GM19452 (cell line): Measurements from ENCODE around the gene ARPC5.
"Not testable (repeated sequence)": the region's sequence is repeated elsewhere in the genome, so short reads cannot be mapped to it uniquely, and the experiment has no call there.

Source experiments
- ATAC-seq: cut with Tn5 transposase; IDR thresholded peaks from one replicate; pipeline ENCODE4 v1.9.1; 2021; ENCODE audit not compliant: unreplicated experiment

The ARPC5 gene

DNA sequence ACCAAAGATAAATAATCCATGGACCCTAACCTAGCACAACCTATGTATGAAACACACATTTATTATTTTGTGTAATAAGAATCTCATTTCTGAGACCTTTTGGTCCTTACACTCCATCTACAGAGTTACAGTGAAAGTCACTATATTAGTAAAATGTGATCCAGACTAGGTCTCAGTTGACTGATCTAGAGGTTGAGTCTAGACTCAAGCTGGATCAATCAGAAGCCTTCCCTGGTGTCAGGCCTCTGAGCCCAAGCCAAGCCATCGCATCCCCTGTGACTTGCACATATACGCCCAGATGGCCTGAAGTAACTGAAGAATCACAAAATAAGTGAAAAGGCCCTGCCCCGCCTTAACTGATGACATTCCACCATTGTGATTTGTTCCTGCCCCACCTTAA is 22.6 kb downstream of the ARPC5 start:
- ATAC-seq: not testable (repeated sequence)

DNA sequence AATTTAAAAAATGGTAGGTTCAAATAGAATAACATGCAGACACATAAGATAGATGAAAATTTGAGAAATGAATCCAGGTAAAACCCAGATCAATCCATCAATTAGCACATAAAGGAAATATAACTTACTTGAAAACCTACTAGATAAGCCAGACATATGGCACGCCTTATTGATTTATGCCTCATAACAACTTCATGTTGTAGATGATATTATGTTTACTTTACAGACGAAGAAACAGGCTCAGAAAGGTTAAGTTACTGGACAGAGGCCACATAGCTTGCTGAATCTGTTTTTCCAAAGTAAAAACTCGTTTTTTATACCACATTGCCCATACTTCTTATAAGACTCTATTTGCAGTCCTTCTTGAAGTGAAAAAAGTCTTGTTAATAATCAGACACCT is 23.2 kb downstream of the ARPC5 start:
- no peak for ATAC-seq

DNA sequence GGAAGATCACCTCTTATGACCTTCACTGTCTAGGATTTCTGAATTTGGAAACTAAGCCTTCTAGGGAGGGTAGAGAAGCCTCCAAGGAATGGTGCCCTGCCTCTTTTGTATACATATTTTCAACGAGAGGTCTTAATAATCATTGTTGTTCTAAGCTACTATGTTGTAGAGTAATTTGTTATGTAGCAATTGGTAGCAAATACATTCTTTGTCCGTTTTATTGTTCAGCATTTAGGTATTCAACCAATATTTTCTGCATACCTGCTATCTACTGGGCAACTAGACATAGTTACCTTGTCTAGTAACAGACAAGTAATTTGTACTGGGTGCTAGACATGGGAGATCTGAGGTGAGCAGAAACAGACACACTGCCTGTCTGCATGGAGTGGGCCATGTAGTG is 24.6 kb downstream of the ARPC5 start:
- ATAC-seq: no peak

DNA sequence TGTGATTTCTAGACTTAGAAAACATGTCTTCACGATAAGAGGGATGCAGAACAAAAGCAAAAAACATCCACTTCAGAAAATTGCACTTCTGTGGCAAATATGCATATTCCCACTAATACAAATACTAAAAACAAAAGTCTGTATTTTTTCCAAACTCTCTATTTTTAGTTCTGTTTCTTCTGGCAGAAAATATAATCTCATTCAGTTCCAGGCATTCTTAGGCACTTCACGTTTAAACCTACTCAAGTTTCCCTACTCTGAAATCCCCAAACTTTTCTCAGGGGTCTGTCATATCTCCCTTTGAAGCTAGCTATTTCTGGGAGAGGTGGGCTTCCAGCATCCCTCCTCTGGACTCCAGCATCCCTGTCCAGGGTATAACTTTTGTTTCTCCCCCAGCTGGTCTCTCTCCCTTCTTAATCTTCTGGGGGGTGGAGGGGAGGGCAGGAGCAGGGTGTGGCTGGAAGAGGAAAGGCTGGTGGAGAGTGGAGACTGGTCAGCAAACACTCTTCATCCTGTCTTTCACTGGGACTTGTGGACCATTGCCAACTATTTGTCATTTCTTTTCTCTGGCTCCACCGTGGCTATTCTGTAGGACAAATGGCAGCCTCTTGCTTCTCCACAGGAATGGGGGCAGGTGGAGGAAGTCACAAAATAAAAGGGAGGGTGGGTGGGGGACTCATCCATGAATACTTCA is 25.7 kb downstream of the ARPC5 start:
- no peak for ATAC-seq

DNA sequence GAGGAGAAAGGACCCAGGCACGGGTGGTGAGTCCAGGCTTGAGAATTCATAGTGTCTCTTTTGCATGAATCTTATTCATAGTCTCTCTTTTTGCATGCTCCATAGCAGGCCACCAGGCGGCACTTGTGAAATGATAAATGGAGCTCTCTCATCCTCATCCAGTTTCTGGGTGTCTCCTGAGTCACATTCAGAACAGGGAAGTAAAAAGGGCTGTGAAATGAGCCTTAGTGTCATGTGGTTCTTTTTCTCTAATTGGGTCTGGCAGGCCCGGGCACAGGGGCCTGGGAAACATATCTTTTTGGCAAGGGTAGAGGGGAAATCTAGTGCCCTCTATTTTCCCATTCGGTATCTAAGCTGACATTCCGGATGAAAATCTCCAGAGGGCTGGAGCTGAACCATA is 26.3 kb downstream of the ARPC5 start:
- ATAC-seq: no peak

DNA sequence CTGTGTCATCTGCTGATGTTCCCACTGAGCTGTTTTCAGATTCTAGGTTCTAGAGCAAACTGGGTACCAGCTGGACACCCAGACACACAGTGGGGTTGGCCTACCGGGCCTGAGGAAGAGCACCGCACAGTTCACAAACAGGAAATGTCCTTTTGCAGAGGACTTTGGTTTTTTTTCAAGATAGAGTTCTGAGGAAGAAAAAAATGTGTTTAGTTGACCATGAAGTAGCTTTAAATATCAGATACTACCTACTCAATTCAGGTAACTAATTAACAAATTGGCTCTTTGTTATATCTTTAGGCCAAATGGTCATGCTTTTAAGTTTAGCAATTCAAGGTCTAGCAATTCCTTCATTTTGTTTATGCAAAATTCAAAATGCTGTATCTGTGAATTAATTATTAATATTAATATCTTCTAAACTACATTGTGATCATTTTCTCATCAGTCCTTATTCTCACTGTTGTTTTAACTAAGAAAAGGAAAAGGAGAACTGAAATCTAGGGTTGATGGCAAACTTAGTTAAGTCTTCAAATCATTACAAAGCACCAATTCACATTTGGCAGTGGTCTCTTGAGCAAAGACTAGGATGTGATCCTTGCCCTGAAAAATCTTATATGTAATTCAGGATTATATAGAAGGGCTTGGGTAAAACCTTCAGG is 28.1 kb downstream of the ARPC5 start:
- peak; percentile 55 for ATAC-seq

DNA sequence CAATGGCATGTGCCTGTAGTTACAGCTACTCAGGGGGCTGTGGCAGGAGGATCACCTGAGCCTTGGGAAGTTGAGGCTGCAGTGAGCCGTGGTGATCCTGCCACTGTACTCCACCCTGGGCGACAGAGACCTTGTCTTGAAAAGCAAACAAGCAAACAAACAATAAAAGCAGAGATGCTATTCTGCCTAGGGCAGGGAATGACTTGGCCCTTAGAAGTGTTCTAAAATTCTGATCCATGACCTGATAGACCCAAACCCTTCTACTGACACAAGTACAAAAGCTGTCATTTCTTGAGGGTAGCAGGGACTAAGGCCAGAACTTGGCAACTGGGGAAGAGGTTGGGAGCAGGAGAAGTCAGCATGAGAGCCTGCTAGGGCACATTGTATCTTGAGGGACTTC is 29.7 kb downstream of the ARPC5 start:
- no peak for ATAC-seq

DNA sequence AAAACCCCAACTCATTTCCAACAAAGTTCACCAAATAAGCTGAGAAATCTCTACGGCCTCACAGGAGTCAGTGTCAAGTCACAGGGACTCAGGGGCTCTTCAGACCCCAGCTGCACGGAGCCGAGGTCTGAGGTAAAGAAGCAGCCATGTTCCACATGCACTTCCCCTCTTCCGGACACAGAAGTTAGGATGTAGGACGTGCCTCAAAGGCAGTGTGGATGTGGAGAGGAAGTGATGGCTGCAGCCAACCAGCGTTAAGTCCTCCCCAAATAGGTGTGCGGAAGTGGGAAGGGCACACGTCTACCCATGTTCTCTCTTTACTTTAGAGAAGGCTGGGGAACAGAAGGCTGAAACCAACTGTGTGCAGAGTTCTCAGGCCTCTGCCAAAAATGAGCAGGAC is 30.8 kb downstream of the ARPC5 start:
- no peak for ATAC-seq

DNA sequence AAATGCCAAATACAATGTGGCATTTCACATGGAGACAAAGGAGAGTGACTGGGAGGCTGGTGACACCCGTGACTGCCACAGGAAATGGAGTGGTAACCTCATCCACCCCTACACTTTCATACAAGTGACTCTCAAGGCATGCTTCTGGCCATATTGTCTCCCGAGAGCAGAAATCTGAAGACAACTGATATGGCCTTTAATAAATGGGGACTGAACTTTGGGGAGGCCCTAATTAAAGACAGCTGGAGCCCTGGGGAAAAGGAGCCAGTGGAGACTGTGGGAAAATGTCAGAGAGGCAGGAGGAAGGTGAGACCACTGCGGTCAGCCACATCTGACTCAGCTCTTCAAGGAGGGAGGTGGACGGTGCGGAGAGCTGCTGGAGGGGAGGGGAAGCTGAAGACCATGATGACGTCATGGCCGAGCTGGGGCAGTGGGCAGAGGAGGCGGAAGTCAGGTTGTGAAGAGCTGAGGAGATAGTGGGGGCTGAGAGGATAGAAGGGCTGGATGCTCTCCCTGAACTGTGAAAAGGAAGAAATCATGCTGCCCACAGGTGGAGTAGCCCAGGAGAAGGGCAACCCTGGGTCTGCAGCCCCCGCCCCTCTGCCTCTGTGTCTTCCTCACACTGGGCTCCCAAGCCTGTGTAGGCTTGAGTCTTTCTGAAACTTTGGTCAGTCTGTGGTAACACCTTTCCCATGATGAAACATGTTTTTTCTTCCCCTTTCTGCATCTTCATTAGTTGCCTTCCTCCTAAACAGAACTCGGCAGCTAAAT is 31.4 kb downstream of the ARPC5 start:
- no peak for ATAC-seq

DNA sequence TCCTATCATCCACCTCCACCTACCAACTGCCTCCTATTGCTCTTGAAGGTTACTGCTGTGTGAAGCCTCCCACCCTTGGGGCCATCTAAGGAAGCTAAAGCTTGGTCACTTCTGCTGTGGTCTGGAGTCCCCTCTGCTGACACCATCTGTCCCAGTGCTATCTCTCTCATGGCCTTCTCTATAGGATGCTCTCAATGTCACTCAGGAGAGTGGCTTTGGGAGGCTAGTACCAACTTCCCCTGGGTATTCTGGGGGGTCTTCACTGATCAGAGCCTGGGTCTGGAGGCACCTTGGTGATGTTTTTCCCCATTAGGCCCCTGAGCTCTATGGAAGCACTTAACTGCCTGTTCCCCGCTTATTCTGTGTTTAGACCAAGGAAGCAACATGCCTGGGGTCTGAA is 33.1 kb downstream of the ARPC5 start:
- no peak for ATAC-seq

DNA sequence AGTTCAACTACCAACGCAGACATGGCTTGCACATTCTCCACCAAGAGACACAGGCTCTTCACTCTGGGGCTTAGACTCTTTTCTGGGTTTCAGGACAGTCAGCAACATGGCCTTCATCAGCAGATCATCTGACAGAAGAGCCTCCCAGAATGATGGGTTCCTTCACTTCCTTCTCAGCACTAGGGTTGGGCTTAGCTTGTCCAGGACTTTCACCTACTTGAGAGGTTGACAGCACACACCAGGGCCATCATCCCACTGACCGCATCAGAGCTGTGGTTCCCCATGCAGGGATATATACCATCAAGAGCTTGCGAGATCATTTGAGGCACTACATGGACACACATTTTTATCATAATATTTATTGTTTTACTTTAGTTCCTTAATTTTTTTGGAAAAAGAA is 34.9 kb downstream of the ARPC5 start:
- ATAC-seq: no peak

DNA sequence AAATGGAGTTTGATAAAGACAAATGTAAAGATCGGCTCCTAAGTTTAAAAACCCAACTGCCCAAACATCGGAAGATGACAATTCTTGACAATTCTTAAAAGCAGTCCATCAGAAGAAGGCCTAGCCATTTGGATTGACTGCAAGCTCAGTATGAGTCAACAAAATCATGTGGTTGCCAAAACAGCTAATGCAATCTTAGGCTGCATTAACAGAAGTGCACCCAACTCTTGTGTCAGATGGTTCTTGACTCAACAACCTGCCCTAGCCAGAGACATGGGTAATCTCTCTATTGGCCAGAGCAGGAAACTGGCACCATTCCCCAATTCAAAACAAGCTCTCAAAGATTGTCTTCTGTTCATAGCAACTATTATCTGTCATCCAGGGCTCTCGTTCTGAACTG is 35.4 kb downstream of the ARPC5 start:
- ATAC-seq: no peak

DNA sequence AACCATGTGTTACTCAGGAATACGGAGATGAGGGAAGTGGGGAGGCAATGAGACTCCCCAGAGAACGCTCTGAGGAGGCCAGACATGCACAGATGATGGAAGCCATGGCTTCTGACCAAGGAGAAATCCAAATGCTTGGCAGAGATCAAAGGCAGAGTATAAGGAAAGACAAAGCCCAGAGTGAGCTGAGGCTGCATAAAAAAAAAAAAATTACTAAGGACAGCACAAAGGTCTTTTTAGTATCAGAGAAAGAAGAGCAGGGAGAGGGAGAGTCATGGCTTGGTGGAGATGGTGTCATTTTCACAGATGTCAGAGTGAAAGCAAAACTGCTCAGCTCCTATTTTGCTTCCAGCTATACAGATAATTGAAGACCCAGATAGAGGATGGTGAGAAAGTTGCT is 37.2 kb downstream of the ARPC5 start:
- peak; percentile 80 for ATAC-seq

DNA sequence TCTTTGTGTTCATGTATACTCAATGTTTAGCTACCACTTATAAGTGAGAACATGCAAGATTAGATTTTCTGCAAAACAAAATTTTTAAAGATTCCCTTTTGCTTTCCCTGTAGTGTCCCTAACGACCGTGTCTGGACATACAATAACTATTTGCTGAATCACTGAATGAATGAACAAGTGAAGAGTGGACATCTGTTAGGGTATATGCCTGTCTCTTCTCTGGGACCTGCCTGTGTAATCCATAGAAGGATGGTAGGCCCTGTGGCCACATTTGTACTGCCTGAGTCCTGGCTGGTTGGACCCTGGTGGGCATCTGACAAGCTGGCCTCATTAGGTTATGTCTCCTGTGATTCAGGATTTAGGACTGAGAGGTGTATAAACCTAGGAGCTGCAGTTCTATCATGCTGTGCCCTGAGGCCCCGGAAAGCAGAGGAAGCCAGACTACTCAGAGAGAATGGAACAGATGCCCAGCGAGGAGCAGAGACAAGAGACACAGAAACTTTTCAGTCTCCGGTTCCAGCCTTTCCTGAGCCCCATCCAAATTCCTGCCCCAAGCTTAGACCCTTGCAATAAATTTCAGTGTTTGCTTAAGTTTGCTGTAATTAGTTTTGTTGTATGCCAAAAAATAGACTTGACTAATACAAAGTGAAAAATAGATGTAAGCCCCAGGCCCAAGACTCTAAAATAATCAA is 37.8 kb downstream of the ARPC5 start:
- ATAC-seq: no peak

DNA sequence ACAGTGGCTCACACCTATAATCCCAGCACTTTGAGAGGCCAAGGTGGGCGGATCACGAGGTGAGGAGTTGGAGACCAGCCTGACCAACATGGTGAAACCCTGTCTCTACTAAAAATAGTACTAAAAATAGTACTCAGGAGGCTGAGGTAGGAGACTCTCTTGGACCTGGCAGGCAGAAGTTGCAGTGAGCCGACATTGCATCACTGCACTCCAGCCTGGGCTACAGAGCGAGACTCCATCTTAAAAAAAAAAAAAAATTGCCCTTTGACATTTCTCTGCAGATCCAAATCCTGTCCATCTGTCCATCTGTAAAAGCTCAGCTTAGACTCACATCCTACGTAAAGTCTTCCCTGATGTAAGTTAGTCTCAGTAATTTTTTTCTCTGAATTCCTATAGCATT is 39.1 kb downstream of the ARPC5 start:
- no peak for ATAC-seq

DNA sequence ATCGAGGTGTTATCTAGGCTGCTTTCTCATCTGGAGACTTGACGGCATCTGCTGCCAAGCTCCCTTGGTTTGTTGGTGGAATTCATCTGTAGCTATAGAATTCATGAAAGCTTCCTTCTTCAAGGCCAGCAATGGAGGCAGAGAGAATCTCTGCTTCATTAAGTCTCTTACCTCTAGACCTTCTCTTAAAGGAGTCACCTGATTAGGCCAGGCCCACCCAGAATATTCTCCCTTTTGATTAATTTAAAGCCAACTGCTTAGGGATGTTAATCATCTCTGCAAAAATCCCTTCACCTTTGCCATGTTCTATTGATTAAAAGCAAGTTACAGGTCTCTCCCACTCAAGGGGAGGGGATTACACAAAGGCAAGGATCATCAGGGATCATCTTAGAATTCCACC is 40.0 kb downstream of the ARPC5 start:
- ATAC-seq: no peak

DNA sequence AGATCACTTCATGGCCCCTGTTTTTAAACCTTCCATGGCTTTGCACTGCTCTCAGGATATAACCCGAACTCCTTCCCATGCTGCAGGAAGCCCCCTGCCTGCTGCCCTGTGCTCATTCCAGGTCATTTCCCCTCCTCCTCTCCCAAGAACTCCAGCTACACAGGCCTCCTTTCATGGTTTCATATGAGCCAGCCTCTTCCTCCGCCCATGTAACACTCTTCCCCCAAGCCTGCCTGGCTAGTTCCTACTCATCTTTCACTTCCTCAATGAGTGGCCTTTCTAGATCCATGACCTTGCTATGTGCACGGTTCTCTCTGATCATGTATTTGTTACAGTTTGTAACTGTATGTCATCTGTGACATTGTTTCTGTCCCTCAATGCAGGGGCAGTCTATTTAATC is 42.2 kb downstream of the ARPC5 start:
- peak; percentile 48 for ATAC-seq

DNA sequence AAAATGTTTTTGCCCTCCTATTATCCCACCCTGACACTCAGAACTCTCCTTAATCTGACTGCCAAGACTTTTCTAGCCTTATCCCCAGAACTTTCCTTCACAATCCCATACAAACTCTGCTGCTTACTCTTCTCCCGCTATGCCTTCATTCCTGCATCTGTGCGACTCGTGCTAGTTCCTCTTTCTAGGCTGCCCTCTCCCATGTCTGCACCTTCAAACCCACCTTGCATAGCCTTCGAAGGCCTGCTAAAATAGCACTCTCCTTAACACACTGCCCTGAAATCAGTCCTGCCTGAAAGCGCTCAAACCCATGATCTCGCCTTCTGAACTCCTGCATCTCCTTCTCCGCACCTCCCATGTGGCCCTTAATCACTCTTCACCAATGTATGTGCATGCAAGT is 42.9 kb downstream of the ARPC5 start:
- no peak for ATAC-seq

DNA sequence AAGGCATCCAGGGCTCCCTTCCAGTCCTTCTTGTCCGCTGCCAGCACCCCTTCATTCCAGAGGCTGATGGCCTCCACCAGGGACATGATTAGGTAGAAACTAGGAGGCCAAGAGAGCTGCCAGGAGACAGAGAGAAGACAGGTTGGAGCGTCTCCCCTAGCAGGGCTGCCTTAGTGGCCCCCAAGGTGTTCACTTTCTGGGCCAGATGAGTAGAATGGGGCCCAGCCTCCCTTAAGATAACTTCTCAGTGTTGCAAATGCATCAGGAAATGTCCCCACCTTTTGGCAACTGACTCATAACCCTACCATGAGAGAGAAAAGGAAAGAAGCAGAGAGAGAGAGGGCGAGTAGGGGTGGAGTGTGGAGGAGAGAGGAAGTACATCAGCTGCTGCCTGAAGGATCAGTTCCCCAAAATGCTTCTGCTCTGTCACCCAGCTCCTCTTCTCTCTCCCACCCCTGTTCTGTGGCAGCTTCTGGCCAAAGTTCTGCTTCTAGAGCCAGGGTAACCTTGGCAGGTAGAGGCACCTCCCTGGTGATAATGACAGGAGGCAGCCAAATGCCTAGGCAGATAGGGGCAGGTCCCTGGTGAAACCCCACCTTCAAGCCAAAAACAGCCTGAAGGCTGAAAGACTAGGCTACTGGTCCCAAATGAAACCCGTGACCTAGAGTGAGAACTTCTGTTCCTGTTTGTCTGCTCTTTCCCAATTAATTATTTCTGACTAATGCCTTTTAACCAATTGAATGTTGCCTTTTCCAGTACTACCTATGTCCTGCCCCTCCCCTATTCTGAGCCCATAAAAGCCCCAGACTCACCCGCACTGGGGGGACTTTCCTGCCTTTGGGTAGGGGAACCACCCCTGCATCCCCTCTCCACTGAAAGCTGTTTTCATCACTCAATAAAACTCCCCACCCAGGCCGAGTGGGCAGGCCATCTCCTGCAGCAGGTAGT is 45.1 kb downstream of the ARPC5 start, which contains the start of gene NCF2:
Gene NCF2, minus strand, starts transcription at position 216 of the 948 bp plus-strand sequence. Its CDS starts 130 bp downstream, at position 86.
- peak; percentile 76 for ATAC-seq

DNA sequence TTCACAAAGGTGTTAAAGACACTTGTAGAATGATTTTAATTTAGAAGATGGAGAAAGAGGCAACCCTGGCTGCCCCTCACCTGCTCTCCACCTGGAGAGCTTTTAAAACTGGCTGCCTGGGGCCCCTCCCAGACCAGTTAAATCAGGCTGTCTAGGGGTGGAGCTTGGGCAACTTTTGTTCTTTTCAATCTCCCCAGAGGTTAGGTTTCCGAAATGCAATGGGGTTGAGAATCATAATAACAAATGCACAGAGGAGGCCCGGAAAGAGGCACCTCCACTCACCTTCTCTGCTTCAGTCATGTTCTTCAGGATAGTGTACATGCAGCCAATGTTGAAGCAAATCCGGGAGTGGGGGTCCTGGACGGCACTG is 45.7 kb downstream of the ARPC5 start:
- no peak for ATAC-seq
